Effector CD8-positive, alpha-beta T cell (primary cell): ENCODE results near the gene HMCN1.

Experiments
- DNase-seq: peaks from one replicate; lab custom pipeline; 2025; lab: John Stamatoyannopoulos, UW

Gene HMCN1

DNA sequence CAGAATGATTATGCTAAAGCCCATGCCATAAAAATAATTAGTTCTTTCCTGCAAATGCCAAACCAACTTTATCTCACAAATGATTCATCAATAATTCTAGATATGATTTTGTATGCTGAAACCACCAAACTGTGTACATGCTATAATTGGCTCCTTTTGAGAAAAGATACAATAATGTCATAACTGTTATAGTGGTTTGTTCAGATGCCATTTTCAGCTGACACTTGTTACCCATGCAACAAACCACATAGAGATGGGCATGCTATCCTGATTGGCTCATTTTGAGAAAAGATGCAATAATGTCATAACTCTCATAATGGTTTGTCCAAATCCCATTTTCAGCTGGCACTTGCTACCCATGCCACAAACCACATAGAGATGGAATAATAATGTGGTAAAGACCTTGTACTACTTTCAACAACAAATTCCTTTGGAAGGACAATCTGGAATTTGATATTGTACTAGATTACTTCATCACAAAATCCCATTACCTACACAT is 357.1 kb downstream of the HMCN1 start:
- DNase-seq, result no peak

- DNase-seq, result no peak
These were observed 359.2 kb downstream of the HMCN1 start for GRCh38 chr1:186093437-186093836.

- no peak for DNase-seq
These were observed 360.0 kb downstream of the HMCN1 start for GRCh38 chr1:186094172-186094571.

DNA sequence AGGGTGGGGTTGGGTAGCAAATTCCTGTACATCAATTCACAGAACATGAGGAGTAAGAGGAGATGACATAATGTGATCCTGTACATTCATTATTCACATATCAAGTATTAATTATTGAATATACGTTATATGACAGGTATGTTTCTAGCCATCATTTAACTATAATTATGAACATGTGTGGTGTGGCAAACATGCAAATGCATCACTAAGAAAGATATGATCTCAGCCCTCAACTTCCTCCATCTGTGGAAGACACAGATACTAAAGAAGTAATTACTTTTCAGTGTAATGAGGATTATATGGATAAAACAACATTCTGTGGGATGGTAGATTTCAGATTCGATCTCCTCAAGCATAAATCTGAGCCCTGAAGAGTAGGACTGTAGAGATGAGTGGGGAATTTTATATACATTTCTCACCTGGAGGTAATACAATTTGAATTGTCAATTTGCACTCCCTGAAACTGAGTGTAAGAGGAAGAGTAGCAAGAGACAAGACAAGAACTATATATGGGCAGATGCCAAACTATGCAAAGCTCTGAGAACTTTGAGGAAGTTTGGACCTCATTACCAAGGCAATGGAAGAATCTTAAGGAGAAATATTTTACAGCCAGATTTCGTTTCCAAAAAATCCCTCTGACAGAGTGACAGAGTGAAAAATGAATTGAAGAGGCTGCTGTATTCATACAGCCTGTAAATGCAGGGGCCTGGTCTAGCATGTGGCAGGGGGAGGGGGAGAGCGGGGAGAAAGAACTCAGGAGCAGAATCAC is 365.3 kb downstream of the HMCN1 start:
- DNase-seq, result no peak

- no peak for DNase-seq
These were observed 367.9 kb downstream of the HMCN1 start for GRCh38 chr1:186102107-186102506.

DNA sequence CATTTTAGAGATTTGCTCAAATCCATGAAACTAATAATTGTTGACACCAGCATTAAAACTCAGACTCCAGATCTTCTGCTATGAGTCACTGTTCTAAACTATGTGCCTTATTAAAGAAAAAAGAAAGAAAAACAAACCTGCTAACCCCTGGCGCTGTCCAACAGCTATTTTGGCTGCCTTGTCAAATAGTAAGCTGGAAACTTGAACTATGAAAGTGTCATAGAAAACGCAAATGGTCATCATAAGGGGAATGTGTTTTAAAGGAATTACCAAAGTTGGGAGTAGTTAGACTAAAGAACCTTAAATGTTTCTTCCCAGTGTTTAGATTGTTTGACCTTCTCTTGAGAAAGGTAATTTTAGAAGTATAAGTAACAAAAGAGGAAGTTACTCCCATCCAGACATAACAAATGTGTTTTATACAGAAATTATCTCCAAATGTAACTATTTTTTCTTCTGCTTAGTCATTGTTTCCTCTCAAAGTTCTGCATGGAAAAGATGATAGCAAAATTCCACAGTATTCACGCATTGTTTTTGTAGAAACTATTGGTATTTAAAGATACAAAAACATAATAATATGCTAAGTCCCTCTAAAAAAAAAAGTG is 368.5 kb downstream of the HMCN1 start:
- DNase-seq, result no peak

DNA sequence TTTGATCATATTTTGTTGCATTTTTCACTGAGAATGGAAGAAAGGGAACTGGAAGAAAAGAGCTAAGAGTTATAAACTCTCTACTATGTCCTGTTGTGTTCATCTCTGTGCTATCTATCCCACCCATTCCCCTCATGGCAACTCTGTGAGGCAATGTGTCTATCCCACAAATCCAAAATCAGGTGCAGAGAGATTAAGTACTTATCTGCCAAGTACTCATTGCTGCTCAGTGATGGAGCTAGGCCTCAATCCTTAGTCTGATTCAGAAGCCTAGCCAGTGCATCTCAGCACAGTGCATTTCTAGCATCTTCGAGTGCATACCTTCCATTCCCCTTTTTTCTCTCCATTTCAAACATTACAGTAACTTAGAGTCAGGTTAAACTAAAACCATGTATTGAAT is 370.3 kb downstream of the HMCN1 start:
- no peak for DNase-seq

- no peak for DNase-seq
These were observed 378.1 kb downstream of the HMCN1 start for GRCh38 chr1:186112280-186112679.

GRCh38 chr1:186113461-186113860 is 379.3 kb downstream of the HMCN1 start:
- no peak for DNase-seq

- no peak for DNase-seq
These were observed 384.5 kb downstream of the HMCN1 start for GRCh38 chr1:186118724-186119123.

DNA sequence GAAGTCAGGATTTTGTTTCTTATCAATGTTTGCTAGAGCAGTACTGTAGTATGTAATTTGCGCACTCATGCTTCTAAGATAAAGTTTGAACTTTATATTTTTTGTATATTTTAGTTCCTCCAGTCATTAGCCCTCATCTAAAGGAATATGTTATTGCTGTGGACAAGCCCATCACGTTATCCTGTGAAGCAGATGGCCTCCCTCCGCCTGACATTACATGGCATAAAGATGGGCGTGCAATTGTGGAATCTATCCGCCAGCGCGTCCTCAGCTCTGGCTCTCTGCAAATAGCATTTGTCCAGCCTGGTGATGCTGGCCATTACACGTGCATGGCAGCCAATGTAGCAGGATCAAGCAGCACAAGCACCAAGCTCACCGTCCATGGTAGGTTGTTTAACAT is 388.6 kb downstream of the HMCN1 start:
- DNase-seq, result no peak

GRCh38 chr1:186125035-186125434 is 390.8 kb downstream of the HMCN1 start:
- DNase-seq, result no peak

GRCh38 chr1:186125511-186125910 is 391.3 kb downstream of the HMCN1 start:
- DNase-seq, result no peak

GRCh38 chr1:186129758-186130157 is 395.6 kb downstream of the HMCN1 start:
- no peak for DNase-seq

DNA sequence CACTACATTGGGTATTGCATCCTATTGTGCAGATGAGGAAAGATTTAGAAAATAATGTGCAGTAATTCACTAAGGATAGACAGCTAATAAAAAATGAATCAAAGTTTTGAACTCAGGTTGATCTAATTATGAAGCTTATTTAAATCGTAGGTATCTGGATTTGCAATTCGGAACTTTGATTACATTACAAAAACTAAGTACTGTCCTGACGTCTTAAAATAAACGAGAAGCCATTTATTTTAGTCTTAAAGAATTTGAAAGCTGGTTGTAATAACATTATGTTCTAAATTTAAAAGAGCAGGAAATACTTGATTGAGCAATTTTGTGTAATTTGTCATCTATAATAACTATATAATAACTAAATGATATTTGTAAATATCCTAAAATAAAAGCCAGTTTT is 404.9 kb downstream of the HMCN1 start:
- DNase-seq, result no peak

DNA sequence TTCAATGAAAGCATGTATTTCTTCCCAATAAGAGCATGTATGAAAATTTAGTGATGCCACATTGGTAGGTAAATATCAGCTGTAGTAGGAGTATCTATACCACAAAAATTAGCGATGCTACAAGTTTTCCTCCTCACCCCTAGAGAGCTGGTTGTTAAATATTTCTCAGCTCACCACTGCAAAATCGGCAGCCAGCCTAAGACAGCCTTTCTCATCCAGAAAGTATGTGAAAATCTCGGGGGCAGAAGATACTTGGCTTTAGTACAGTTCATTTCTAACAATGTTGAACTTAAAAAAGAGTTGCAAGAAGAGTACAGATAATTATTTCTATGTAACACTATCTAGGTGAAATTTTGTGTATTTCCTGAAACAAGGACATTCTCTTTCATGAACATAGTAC is 405.5 kb downstream of the HMCN1 start:
- no peak for DNase-seq

DNA sequence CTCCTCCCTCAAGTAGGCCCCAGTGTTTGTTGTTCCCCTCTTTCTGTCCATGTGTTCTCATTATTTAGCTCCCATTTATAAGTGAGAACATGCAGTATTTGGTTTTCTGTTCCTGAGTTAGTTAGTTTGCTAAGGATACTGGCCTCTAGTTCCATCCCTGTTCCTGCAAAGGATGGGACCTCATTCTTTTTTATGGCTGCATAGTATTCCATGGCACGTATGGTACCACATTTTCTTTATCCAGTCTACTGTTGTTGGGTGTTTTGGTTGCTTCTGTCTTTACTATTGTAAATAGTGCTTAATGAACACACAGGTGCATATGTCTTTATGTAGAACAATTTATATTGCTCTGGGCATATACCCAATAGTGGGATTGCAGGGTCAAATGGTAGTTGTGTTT is 408.0 kb downstream of the HMCN1 start:
- no peak for DNase-seq

- no peak for DNase-seq
These were observed 408.7 kb downstream of the HMCN1 start for GRCh38 chr1:186142916-186143315.

- DNase-seq, result no peak
These were observed 409.3 kb downstream of the HMCN1 start for GRCh38 chr1:186143481-186143880.

DNA sequence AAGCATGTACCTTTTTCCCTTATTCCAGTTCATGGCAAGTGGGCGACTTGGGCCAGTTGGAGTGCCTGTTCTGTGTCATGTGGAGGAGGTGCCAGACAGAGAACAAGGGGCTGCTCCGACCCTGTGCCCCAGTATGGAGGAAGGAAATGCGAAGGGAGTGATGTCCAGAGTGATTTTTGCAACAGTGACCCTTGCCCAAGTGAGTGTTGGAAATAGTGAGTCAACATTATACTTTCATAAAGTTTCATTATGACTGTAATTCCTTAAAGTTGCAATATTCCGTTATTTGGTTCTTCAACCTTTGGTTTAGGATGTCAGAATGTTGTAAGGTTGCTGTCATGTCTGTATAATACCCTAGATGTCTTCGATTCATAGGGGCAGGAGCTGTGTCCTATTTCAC is 410.3 kb downstream of the HMCN1 start:
- DNase-seq, result no peak

GRCh38 chr1:186146974-186147373 is 412.8 kb downstream of the HMCN1 start:
- DNase-seq, result no peak

- no peak for DNase-seq
These were observed 415.4 kb downstream of the HMCN1 start for GRCh38 chr1:186149591-186149990.

DNA sequence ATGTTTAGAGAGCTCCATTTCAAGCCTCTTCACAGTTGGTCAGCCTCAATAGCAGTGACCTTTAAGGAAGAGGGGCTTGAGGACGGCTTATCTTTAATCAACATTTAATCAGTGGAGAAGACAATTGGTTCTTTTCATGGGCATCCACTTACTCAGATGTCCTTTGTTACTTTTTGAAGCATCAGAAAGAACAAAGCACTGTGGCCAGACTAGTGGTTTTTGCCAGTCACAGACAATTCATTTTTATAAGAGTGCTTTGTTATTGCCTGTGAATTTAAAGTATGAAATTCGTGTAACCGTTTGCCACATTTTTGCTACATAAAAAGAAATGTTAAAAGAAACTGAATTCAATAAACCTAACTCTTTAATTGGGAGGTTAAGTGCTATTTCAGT is 418.0 kb downstream of the HMCN1 start:
- no peak for DNase-seq
